ENCODE data around the gene SEM1. TPM values are rescaled to one million over a fixed set of nuclear protein-coding genes. Genes with fewer than 3 reads are reported as not detected.

The SEM1 gene
- total and polyA plus RNA-seq, 9 of the 15 experiments (the other 6 are each of a cell fraction or from before 2014, with no cell fraction given), result 74.7 to 938 (median 454) TPM

DNA sequence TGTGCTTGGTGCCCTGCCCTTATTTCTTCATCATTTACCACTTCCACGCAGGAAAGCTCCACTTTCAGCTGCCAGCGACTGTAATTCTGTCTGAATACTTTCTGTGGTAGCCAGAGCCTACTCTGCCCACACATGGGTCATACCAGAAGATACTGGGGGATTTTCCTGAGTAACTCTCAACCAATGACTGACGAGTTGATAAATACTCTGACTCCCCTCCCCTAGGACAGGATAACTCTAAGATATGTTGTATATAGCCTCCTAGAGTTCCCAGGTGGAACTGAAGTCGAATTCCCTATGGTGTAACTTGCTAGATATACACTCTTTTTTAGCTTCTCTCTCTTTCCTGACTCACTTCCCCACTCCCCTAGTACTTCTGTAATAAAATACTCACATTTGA lies 29.8 kb downstream of the SEM1 start (continued):
- TF ChIP-seq ATF4 (CRISPR knock-in tag; IDR thresholded peaks at IDR 0.05) (no peak), MAFG (tag; conservative IDR thresholded peaks at IDR 0.05) (no peak), CBFA2T2 (conservative IDR thresholded peaks at IDR 0.05) (no peak), CHD1 (IDR thresholded peaks at IDR 0.05; ENCODE audit: low read length) (no peak), NR1H2 (CRISPR knock-in tag; IDR thresholded peaks at IDR 0.05) (no peak)

- BruUV-seq (replicated peaks), result no TSS peak
- no peak for DNase-seq (ENCODE audit: extremely low read depth in 1 of 4, low spot score in 3 of 4)
- FAIRE-seq, result no peak
- Histone ChIP-seq H3K79me2 (ENCODE audit: control insufficient read depth, insufficient read depth, low read length) (no peaks in the 10 kb centered on the region), H3K9ac (ENCODE audit: insufficient read depth in 1 of 2, low read depth in 2 of 2, low read length in 2 of 2) (no peak overlapping the region), H4K20me1 (replicated peaks; ENCODE audit: control insufficient read depth, insufficient read depth, low read length) (no peaks in the 10 kb centered on the region), H3K27ac (ENCODE audit: extremely low read depth, low read depth, low read length) (no peak overlapping the region), H3K9me3 (replicated peaks; ENCODE audit: control insufficient read depth, insufficient read depth, low read depth, low read length) (no peaks in the 10 kb centered on the region), H3K4me1 (replicated peaks in 1 of 2; ENCODE audit: control insufficient read depth in 2 of 2, insufficient read depth in 2 of 2, low read length in 2 of 2) (no peaks in the 10 kb centered on the region), H3K4me3 (no peak overlapping the region), H2AFZ (ENCODE audit: low read depth, low read length) (no peak overlapping the region), H3K27me3 (ENCODE audit: control insufficient read depth in 2 of 2, insufficient read depth in 2 of 2, low read length in 2 of 2) (no peaks in the 10 kb centered on the region), H3K4me2 (ENCODE audit: insufficient read depth, low read length) (no peak overlapping the region), H3K9me1 (ENCODE audit: control insufficient read depth, insufficient read depth, low read length) (peaks cover 3% of the 10 kb centered on the region), H3K36me3 (ENCODE audit: control insufficient read depth, insufficient read depth, low read length) (no peaks in the 10 kb centered on the region)
- CTCF ChIA-PET (ENCODE audit: low intra/inter-chr PET ratio), result no interaction called here
- 58% methylated on average over 5 of the region's 5 CpGs for WGBS (ENCODE audit: insufficient coverage, low coverage, missing lambda C conversion rate)
- in situ Hi-C loops (cut with MboI), result no loop called here
- intact Hi-C loops (cut with micrococcal nuclease), result no loop called here
- POLR2A ChIA-PET, result no interaction called here
- ATAC-seq, result no peak
- TF ChIP-seq, protein P1, sequence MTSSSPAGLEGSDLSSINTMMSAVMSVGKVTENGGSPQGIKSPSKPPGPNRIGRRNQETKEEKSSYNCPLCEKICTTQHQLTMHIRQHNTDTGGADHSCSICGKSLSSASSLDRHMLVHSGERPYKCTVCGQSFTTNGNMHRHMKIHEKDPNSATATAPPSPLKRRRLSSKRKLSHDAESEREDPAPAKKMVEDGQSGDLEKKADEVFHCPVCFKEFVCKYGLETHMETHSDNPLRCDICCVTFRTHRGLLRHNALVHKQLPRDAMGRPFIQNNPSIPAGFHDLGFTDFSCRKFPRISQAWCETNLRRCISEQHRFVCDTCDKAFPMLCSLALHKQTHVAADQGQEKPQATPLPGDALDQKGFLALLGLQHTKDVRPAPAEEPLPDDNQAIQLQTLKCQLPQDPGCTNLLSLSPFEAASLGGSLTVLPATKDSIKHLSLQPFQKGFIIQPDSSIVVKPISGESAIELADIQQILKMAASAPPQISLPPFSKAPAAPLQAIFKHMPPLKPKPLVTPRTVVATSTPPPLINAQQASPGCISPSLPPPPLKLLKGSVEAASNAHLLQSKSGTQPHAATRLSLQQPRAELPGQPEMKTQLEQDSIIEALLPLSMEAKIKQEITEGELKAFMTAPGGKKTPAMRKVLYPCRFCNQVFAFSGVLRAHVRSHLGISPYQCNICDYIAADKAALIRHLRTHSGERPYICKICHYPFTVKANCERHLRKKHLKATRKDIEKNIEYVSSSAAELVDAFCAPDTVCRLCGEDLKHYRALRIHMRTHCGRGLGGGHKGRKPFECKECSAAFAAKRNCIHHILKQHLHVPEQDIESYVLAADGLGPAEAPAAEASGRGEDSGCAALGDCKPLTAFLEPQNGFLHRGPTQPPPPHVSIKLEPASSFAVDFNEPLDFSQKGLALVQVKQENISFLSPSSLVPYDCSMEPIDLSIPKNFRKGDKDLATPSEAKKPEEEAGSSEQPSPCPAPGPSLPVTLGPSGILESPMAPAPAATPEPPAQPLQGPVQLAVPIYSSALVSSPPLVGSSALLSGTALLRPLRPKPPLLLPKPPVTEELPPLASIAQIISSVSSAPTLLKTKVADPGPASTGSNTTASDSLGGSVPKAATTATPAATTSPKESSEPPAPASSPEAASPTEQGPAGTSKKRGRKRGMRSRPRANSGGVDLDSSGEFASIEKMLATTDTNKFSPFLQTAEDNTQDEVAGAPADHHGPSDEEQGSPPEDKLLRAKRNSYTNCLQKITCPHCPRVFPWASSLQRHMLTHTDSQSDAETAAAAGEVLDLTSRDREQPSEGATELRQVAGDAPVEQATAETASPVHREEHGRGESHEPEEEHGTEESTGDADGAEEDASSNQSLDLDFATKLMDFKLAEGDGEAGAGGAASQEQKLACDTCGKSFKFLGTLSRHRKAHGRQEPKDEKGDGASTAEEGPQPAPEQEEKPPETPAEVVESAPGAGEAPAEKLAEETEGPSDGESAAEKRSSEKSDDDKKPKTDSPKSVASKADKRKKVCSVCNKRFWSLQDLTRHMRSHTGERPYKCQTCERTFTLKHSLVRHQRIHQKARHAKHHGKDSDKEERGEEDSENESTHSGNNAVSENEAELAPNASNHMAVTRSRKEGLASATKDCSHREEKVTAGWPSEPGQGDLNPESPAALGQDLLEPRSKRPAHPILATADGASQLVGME (CRISPR knock-in tag; IDR thresholded peaks at IDR 0.05), result no peak
- TF ChIP-seq TRIM25 (IDR thresholded peaks at IDR 0.05; ENCODE audit: borderline replicate concordance) (no peak), POLR3G (IDR thresholded peaks at IDR 0.05; ENCODE audit: extremely low read depth, insufficient read length, insufficient replicate concordance) (no peak), PRDM10 (IDR thresholded peaks at IDR 0.05; ENCODE audit: partially characterized antibody) (no peak)
These were observed 32.7 kb downstream of the SEM1 start for GRCh38 chr7:96676919-96677318.
